GM12875 (cell line): ENCODE data around the gene STOML2.

Experiments
- H3K4me3 ChIP-seq: one replicate; pipeline ENCODE4 v1.5.1; 2011; ENCODE audit warnings: low read depth, low read length, control low read depth
- CTCF ChIP-seq: IDR thresholded peaks from 2 replicates; pipeline ENCODE4 v1.5.1; 2011; ENCODE audit warnings: low read depth, mild to moderate bottlenecking, control low read depth, inconsistent platforms, low read length, moderate library complexity, borderline replicate concordance; ENCODE audit not compliant: insufficient read depth

The STOML2 gene

GRCh38 chr9:35111001-35111933 is 8.3 kb upstream of the STOML2 start:
- H3K4me3 ChIP-seq: peak overlapping the region; percentile 46
- TF ChIP-seq CTCF: no peak

- H3K4me3 ChIP-seq: no peak overlapping the region
- TF ChIP-seq CTCF: no peak
Observed at GRCh38 chr9:35110327-35110761, 7.4 kb upstream of the STOML2 start.

GRCh38 chr9:35108946-35109575 is 6.1 kb upstream of the STOML2 start:
- no peak overlapping the region for H3K4me3 ChIP-seq
- TF ChIP-seq CTCF: no peak

GRCh38 chr9:35108461-35108860 is 5.5 kb upstream of the STOML2 start:
- no peak for TF ChIP-seq CTCF

GRCh38 chr9:35107297-35108290 is 4.7 kb upstream of the STOML2 start:
- TF ChIP-seq CTCF: no peak
- H3K4me3 ChIP-seq: no peak overlapping the region

More at GRCh38 chr9:35108461-35108860, 5.5 kb upstream of the STOML2 start:
- no peak overlapping the region for H3K4me3 ChIP-seq

- no peak overlapping the region for H3K4me3 ChIP-seq
- TF ChIP-seq CTCF: no peak
Observed at GRCh38 chr9:35106343-35106730, 3.4 kb upstream of the STOML2 start.
